Endothelial cell of umbilical vein (primary cell): ENCODE results near the gene CABCOCO1. TPM values are rescaled to one million over a fixed set of nuclear protein-coding genes. Genes with fewer than 3 reads are reported as not detected.

Experiments used
- BruUV-seq: library from RNA; stranded (reverse); fragments of 400-500 nt; replicated peaks from 2 replicates; lab custom pipeline; 2021; lab: Mats Ljungman, UMichigan
- CTCF ChIA-PET: fragments of 300-600, 350-600 bp; sonication (Branson Sonifier 250); formaldehyde crosslinking; loops from one replicate; lab custom pipeline; 2021; ENCODE audit warnings: antibody characterized with exemption, inconsistent platforms; lab: Charles Lee
- POLR2A ChIA-PET: fragments of 300-600, 350-600 bp; sonication (Branson Sonifier 250); formaldehyde crosslinking; loops from one replicate; lab custom pipeline; 2021; ENCODE audit warnings: antibody characterized with exemption, inconsistent platforms; lab: Charles Lee
- DNase-seq: peaks from one replicate; pipeline ENCODE4 v3.0.0-alpha.2; 2011; ENCODE audit warnings: low read depth, low spot score
- FAIRE-seq: peaks from 2 replicates; lab custom pipeline; 2011; peaks lifted over from hg19 to GRCh38; lab: Jason Lieb, UNC
- H2AFZ ChIP-seq: 2 replicates; pipeline ENCODE4 v1.6.0; 2012; ENCODE audit warnings: low read depth, low read length, control low read depth, inconsistent platforms
- H3K27ac ChIP-seq: 2 replicates; pipeline ENCODE4 v1.5.1; 2011; ENCODE audit warnings: low read depth, mild to moderate bottlenecking, control low read depth, low read length, moderate library complexity; ENCODE audit not compliant: insufficient read depth
- H3K27me3 ChIP-seq, 2 experiments: 2 replicates each; pipeline versions ENCODE4 v1.6.0 to v1.6.1; 2011; ENCODE audit warnings: low read length in 2 of 2, mixed read lengths in 1 of 2; ENCODE audit not compliant: control insufficient read depth in 2 of 2, insufficient read depth in 2 of 2
- H3K36me3 ChIP-seq, 2 experiments: 2 replicates in 1 of 2; 3 replicates in 1 of 2; pipeline ENCODE4 v1.5.1; 2011; ENCODE audit warnings: low read length in 2 of 2, mild to moderate bottlenecking in 1 of 2, moderate library complexity in 1 of 2; ENCODE audit not compliant: control insufficient read depth in 2 of 2, insufficient read depth in 2 of 2; ENCODE audit errors: extremely low read depth in 1 of 2
- H3K4me1 ChIP-seq: 3 replicates; pipeline ENCODE4 v1.5.1; 2011; ENCODE audit warnings: mild to moderate bottlenecking, low read length; ENCODE audit not compliant: control insufficient read depth, insufficient read depth; ENCODE audit errors: extremely low read depth
- H3K4me2 ChIP-seq: 2 replicates; pipeline ENCODE4 v1.6.1; 2011; ENCODE audit warnings: low read length, control low read depth, mixed read lengths; ENCODE audit not compliant: insufficient read depth
- H3K4me3 ChIP-seq, 3 experiments: fragments of 200-600 bp in 1 of 3; sonication (generic), shearing (Covaris generic) in 1 of 3; replicated peaks in 1 of 3; 2 replicates each; pipeline ENCODE4 v1.5.1; 2011 to 2016; ENCODE audit warnings: control low read depth in 3 of 3, low read length in 3 of 3, mild to moderate bottlenecking in 2 of 3, inconsistent platforms in 1 of 3, low read depth in 1 of 3, moderate library complexity in 1 of 3; ENCODE audit not compliant: insufficient read depth in 1 of 3
- H3K79me2 ChIP-seq: 2 replicates; pipeline ENCODE4 v1.6.0; 2012; ENCODE audit warnings: low read length, inconsistent platforms; ENCODE audit not compliant: control insufficient read depth, insufficient read depth
- H3K9ac ChIP-seq: replicated peaks from 2 replicates; pipeline ENCODE3; 2011; ENCODE audit warnings: low read length, control low read depth; ENCODE audit not compliant: insufficient read depth; ENCODE audit errors: extremely low read depth
- H3K9me1 ChIP-seq: replicated peaks from 3 replicates; pipeline ENCODE4 v1.6.0; 2011; ENCODE audit warnings: mild to moderate bottlenecking, low read length; ENCODE audit not compliant: control insufficient read depth, insufficient read depth; ENCODE audit errors: extremely low read depth
- H3K9me3 ChIP-seq: replicated peaks from 2 replicates; pipeline ENCODE4 v1.5.1; 2012; ENCODE audit warnings: low read length, inconsistent platforms; ENCODE audit not compliant: control insufficient read depth, insufficient read depth
- H4K20me1 ChIP-seq: replicated peaks from 2 replicates; pipeline ENCODE3; 2011; ENCODE audit warnings: mild to moderate bottlenecking, low read length; ENCODE audit not compliant: control insufficient read depth, insufficient read depth; ENCODE audit errors: extremely low read depth
- CTCF ChIP-seq, 2 donors: IDR thresholded peaks; 1 replicate in 1 of 2; 2 replicates in 1 of 2; pipeline ENCODE4 v1.5.1; 2011; ENCODE audit warnings: low read length in 2 of 2, mild to moderate bottlenecking in 2 of 2, moderate library complexity in 2 of 2, control low read depth in 1 of 2, inconsistent platforms in 1 of 2, low read depth in 1 of 2; ENCODE audit not compliant: insufficient read depth in 1 of 2; ENCODE audit errors: extremely low read depth in 1 of 2
- EZH2 ChIP-seq: IDR thresholded peaks from 2 replicates; pipeline ENCODE4 v1.6.1; 2012; ENCODE audit warnings: borderline replicate concordance, low read depth, mild to moderate bottlenecking, moderate library complexity, low read length, inconsistent platforms; ENCODE audit not compliant: severe bottlenecking
- FOS ChIP-seq: IDR thresholded peaks from 2 replicates; pipeline ENCODE4 v1.6.1; 2011; ENCODE audit warnings: mild to moderate bottlenecking, low read length, moderate library complexity, borderline replicate concordance; ENCODE audit not compliant: insufficient read depth
- GATA2 ChIP-seq: IDR thresholded peaks from 2 replicates; pipeline ENCODE4 v1.7.0; 2011; ENCODE audit warnings: low read depth, mild to moderate bottlenecking, moderate library complexity, mixed read lengths, low read length; ENCODE audit not compliant: insufficient read length, insufficient read depth
- JUN ChIP-seq: IDR thresholded peaks from 2 replicates; pipeline ENCODE4 v1.6.1; 2011; ENCODE audit warnings: borderline replicate concordance, low read depth; ENCODE audit not compliant: insufficient read length, insufficient read depth
- MYC ChIP-seq: IDR thresholded peaks from one replicate; pipeline ENCODE4 v1.6.1; 2011; ENCODE audit warnings: mild to moderate bottlenecking, low read depth, low read length
- POLR2A ChIP-seq: IDR thresholded peaks from 2 replicates; pipeline ENCODE4 v1.6.1; 2012; ENCODE audit warnings: low read depth, mild to moderate bottlenecking, control low read depth, low read length
- POLR2AphosphoS5 ChIP-seq: IDR thresholded peaks from 2 replicates; pipeline ENCODE4 v1.6.1; 2012; ENCODE audit warnings: low read depth, mild to moderate bottlenecking, control low read depth, low read length, moderate library complexity; ENCODE audit not compliant: insufficient read depth
- dilution Hi-C: fragments of 300-500 bp; cut with MboI; formaldehyde crosslinking; loops from one replicate; pipeline ENCODE4 v1.15.0; 2019; ENCODE audit warnings: low sequenced_read_pairs; ENCODE audit not compliant: extremely low pct_ligation_motif_present
- intact Hi-C: fragments of 100-400 bp; cut with micrococcal nuclease; formaldehyde crosslinking; loops from one replicate; pipeline ENCODE4 v1.10.0; 2022
- polyA plus RNA-seq, 4 experiments: library from polyadenylated mRNA; depleted of rRNA in 3 of 4; stranded (reverse) in 3 of 4; unstranded in 1 of 4; fragments of >200 nt; gene quantifications; 2 replicates each; pipeline versions ENCODE4 v1.2.1 to v1.2.3, GENCODE V29; 2011 to 2012; ENCODE audit warnings: missing spikeins in 1 of 4
- total RNA-seq: library from RNA; stranded (reverse); gene quantifications from 2 replicates; pipeline ENCODE4 v1.2.3, GENCODE V29; 2021
- TF ChIP-seq, protein P1 (sequence below): IDR thresholded peaks from 2 replicates; pipeline ENCODE4 v1.6.1; 2011; ENCODE audit not compliant: insufficient read depth, insufficient read length

CABCOCO1 gene
- total and polyA plus RNA-seq, 2 donors (not counting 3 experiments of a cell fraction or from before 2014, with no cell fraction given): 0.06 to 1.3 TPM

DNA sequence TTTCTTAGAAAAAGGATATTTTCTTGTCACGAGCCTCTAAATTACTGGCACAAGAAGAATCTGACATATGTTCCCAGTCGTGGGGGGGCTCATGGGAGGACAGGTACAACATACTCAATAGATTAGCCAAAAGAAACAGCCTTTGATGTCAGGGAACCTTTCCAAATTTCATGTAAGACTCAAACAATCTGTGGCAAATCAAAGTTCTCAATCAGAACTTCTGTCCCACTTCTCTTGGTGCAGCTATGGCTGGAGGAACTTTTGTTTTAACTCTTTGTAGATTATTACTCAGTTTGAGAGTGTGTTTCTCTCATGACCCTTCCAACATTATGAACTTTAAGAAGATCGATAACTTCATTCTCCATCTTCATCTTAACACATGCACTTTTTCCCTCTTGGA is 124.4 kb downstream of the CABCOCO1 start:
- Histone ChIP-seq H3K27ac (no peak overlapping the region), H3K4me2 (peak overlapping the region; percentile 90), H4K20me1 (no peaks in the 10 kb centered on the region), H3K36me3 (no peaks in the 10 kb centered on the region), H3K9me1 (no peaks in the 10 kb centered on the region), H3K4me1 (peaks cover 9% of the 10 kb centered on the region), H3K9me3 (no peaks in the 10 kb centered on the region), H3K4me3 (no peak overlapping the region), H3K27me3 (no peaks in the 10 kb centered on the region), H2AFZ (peak overlapping the region; percentile 75), H3K79me2 (no peaks in the 10 kb centered on the region), H3K9ac (peak overlapping the region; percentile 40)
- TF ChIP-seq POLR2A (no peak), FOS (no peak), GATA2 (no peak), POLR2AphosphoS5 (no peak), EZH2 (no peak), CTCF (IDR thresholded peaks at IDR 0.05; ENCODE audit: extremely low read depth in 1 of 2, insufficient read depth in 1 of 2, low read depth in 1 of 2, low read length in 2 of 2) (no peak)
- intact Hi-C loops: no loop called here
- no peak for FAIRE-seq
- no peak for DNase-seq
- BruUV-seq: no TSS peak
- CTCF ChIA-PET: interaction anchor here (2.0 to 2.5 kb wide), 2 partner anchors 10 to 36 kb away, joined by 5 to 7 read pairs; no protein-coding TSS in a partner anchor
- dilution Hi-C loops: no loop called here
- POLR2A ChIA-PET: no interaction called here

DNA sequence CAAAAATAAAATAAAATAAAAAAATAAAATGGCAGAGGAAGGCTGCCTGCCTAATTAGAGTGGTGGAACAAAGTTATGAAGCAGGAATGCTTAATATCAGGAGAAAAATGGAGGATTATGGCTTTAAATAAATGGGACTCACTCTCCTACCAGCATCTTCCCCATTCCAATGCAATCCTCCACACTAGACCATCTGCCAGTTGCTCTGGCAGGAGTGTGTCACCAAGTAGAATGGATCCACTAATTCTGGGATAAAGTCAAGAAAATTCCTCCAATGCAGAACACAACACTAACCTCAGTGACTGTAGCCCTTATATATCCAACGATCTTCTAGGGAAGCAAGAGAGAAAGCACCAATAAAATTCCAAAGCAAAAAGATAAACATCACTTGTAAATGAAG is 126.3 kb downstream of the CABCOCO1 start:
- no peaks in the 10 kb centered on the region for H3K9me1 ChIP-seq
- no peaks in the 10 kb centered on the region for H3K36me3 ChIP-seq
- no peaks in the 10 kb centered on the region for H3K27me3 ChIP-seq
- H3K4me2 ChIP-seq: no peak overlapping the region
- no peak overlapping the region for H3K27ac ChIP-seq
- intact Hi-C loops (no loop called here), dilution Hi-C loops (no loop called here)
- no peak for DNase-seq
- no peak for FAIRE-seq
- H3K4me1 ChIP-seq: peaks cover 24% of the 10 kb centered on the region
- no peak overlapping the region for H3K4me3 ChIP-seq
- CTCF ChIA-PET: interaction anchor here (1.0 kb wide), 1 partner anchor 46 kb away, joined by 3 read pairs; no protein-coding TSS in a partner anchor
- TF ChIP-seq CTCF (IDR thresholded peaks at IDR 0.05; ENCODE audit: extremely low read depth in 1 of 2, insufficient read depth in 1 of 2, low read depth in 1 of 2, low read length in 2 of 2): no peak
- no peak for TF ChIP-seq JUN
- no peak for TF ChIP-seq EZH2
- TF ChIP-seq GATA2: no peak
- no peak for TF ChIP-seq FOS
- TF ChIP-seq, protein P1, sequence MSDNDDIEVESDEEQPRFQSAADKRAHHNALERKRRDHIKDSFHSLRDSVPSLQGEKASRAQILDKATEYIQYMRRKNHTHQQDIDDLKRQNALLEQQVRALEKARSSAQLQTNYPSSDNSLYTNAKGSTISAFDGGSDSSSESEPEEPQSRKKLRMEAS: no peak
- TF ChIP-seq MYC: no peak
- no peak for TF ChIP-seq POLR2A
- no peak for TF ChIP-seq POLR2AphosphoS5
- no peak overlapping the region for H2AFZ ChIP-seq
- H3K9ac ChIP-seq: no peak overlapping the region
- H3K79me2 ChIP-seq: no peaks in the 10 kb centered on the region
- BruUV-seq: no TSS peak
- no peaks in the 10 kb centered on the region for H4K20me1 ChIP-seq
- no peaks in the 10 kb centered on the region for H3K9me3 ChIP-seq
- POLR2A ChIA-PET: no interaction called here
